Activated T-cell treated with anti-CD3 and anti-CD28 coated beads, Interleukin-2, amount 50 U/mL, for 48 hours (primary cell): ENCODE data around the gene SRGAP3.
"Not testable (repeated sequence)": the region's sequence is repeated elsewhere in the genome, so short reads cannot be mapped to it uniquely, and the experiment has no call there.

Experiments
- DNase-seq, 2 experiments: peaks; one replicate each; pipeline ENCODE4 v3.0.0-alpha.2; 2020

The SRGAP3 gene

DNA sequence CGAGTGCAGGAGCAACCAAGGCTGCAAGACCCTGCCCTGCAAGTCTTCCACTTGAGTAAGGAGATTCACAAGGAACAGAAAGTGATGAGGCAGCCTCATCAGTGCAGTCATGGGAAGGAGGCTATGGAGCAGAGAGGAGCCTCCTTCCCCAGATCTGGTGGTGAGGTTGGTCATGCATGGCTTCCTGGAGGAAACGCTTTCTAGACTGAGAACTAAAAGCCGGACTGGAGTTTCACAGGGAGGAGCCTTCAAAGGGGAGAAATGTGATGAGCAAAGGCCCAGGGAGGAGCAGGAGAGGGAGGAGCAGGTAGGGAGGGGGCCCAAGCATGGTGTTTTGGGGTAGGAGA lies 139.9 kb downstream of the SRGAP3 start:
- DNase-seq = no peak

DNA sequence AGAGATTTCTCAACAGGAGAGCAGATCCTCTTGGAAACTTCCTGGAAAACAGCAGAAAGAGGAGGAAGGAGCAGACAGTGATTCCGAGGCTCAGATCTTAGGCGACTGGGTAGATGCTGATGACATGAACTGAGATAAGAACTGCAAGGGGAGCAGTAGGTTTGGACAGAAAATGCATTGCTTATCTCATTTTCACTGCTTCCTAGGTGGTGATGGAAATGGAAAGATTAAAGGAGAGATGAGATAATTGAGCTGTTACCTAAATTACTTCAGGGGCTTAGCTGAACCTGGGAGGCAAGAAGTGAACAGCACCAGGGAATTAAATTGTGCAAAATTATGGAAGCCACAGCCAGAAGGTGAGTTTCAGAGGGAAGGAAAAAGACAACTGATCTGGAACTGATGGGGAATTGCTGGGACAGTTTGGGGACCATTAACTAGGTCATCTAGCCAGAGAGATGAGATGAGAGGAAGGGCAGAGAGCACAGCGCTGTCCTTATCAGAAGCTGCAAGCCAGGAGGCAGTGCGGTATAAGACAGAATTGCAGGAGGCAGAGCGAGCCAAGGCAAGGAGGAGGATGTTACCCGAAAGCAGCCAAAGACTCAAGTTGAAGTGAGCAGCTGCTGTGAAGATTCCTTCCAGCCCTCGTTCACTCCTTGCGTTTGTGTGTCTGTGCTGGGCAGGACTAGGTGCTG lies 140.4 kb downstream of the SRGAP3 start:
- DNase-seq = no peak

DNA sequence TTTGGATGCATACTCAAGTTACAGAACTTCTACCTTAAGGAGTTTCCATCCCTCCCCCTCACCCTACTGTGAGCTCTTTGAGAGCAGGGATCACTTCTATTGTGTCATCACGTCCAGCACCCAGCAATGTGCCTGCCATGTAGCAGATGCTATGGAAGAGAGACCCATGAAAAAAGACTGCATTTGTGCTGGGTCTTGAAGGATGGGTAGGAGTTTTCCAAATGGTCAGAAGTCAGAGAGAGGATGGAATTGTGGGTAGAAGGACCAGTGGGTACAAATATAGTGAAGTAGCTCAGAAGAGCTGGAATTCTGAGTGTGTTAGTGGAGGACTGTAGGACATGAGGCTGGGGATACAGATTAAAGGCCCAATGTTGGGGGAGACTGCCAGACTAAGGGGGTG lies 141.7 kb downstream of the SRGAP3 start:
- no peak for DNase-seq

DNA sequence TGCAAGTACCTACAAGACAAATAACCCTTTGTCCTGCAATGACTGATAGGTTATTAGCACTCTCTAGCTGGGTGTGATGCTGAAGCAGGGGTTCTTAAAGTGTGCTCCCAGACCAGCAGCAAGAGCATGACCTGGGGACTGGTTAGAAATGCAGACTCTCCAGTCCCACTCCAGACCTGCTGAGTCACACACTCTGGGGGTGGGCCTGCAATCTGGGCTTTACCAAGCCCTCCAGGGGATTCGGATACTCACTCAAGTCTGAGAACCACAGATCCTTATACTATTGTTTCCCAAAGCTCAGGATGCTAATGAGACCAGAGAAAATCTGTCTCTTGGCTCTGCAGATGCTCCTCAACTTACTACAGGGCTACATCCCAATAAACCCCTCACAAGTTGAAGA lies 144.0 kb downstream of the SRGAP3 start:
- DNase-seq = no peak

DNA sequence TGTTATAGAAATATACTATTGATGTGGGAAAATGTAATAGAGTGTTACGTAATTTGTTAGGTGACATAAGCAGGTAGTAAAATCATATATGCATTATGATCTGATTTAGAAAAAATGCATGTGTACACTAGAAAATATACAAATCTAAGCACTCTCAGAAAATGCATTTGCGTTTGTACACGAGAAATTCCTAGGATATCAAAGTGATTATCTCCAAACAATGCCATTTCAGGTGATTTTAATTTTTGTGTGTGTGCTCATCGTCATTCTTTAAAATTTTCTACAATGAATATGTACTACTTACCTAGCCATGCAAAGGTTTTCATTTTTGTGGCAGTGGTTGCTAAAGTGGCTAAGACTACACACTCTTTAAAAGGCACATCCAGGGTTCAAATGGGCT lies 145.3 kb downstream of the SRGAP3 start:
- no peak for DNase-seq

DNA sequence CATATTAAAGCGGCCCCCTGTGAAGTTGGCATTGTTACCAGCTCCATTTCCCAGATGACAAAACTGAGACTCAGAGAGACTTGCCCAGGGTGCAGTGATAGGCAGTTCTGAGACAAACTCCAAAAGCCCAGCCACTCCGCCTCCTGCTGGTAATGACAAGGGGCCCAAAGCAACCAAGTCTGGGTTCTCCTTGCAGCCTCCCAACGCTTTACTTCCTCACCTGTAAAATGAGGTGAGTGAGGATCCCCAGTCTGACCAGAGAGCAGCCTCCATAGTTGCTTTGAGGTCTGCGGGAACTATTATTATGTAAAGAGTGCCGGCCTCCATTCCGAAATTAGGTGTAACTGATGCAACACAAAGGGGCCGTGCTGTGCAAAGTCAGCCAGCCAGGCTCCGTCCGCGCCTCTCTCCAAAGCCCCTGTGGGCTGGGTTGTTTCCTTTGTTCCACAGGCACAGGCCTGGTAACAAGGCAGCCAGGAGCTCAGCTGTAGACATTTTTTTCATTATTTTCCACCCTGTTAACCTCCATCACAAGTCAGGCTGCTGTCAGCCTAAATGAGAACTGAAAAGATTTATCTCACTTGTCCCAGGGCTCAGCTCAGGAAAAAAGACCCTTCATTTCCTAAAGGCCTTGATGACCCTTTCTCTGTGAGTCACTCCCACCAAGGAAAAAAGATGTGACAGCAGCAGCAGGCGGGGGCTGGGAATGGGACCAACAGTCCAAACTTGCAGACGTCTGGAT lies 147.0 kb downstream of the SRGAP3 start:
- DNase-seq = no peak

DNA sequence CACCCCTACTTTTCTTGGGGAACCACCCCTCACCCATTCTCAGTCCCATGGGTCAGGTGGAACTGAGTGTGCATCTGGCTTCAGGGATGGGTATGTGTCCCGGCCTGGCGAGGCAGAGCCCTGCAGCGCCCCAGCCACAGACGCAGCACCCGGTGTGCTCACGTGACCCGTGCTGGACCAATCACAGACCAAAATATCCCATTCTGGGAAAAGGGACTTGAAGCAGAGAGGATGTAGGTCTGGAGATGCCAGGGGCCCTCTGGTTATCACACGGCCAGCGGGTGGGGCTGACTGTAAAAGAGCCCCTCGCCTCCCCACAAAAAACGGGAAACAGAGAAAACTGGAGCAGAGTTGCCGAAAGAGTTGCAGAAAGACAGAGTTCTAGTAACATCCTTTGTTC lies 148.2 kb downstream of the SRGAP3 start:
- no peak for DNase-seq

DNA sequence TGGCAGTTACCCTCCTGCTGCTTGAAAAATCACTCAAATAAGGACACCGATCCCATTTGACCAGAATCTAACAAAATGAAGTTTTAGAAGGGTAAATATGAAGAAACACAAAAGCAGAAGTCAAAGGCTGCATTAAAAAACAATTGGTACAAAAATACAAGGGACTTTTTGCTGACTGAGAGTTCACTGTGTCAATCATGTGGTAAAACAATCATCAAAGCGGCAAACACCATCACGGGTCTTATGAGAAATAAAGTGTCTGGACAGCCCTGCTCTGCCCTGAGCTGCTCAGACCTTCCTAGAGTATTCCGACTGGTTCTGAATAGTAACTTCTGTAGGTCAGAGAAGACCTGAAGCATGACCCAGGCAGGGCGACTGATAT lies 148.9 kb downstream of the SRGAP3 start:
- no peak for DNase-seq

DNA sequence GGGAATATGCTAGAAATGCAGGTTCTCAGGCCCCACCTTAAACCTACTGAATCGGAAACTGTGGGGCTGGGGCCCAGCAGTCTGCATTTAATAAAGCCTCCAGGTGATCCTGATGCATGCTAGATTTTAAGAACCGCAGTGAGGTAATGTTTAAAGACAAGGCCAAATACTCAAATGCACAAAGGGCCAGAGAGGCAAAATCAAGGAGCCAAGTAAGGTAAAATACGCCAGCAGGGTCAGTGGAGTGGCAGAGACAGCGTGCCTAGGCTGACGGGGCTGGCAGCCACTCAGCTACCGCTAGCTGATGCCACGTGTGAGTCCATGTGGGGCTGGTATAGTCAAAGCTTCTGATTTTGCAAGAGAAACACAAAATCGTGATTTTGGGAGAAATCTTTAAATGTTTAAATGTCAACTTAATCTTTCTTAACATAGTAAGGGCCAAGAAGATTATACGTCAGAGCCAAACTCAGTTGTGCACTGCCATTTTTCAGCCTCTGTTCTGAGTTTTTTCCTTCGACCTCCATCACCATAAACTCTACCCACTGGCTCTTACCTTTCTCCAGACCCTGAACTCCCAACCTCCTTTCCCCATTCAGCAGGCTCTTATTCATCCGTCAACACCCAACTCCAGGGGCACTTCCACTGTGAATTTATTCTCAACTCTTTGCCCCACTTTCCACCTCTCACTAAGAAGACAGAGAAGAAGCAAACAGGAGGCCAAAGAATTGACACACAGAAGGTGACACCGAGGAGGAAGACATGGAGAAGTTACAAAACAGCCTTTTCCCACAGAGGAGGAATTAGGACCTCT lies 149.5 kb downstream of the SRGAP3 start:
- no peak for DNase-seq

DNA sequence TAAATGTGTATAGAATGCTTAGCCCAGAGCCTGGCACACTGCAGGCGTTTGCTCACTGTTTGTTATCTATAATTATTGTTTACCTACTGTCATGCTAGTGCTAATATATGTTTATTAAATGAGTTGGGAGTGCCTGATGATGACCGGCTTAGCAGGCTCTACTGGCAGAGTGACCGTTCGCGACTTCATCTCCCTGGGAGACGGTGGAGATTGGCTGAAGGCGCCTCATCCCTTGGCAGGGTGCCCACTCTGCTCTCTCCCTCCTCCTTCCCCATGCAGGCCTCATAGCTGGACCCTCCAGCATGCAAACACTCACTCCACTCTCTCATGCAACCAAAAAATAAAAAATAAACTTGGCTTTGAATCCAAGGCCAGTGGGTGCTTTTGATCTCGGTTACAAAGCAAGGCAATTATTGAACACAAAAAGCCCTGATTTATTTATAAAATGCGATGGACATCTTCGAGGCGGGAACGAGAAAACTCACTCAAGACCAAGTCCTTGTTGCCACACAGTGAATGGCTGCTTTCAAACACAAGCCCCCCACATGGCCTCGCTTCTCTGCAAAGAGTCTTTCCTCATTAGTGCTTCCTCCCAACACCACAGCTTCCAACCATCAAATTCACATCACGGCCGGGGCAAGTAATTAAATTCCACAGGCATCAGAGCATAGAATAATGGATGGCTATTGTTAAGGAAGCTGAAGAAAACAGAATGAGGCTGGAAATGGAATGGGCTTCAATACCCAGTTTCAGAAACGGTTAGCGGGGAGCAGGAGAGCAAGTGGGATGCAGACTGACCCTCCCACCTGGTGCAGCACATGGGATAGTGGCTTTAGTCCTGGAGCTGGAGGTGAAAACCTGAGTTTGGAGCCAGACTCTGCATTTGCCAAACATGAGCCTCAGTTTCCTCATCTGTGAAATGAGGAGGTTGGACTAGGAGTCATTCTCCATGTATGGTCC lies 150.4 kb downstream of the SRGAP3 start:
- DNase-seq = no peak

DNA sequence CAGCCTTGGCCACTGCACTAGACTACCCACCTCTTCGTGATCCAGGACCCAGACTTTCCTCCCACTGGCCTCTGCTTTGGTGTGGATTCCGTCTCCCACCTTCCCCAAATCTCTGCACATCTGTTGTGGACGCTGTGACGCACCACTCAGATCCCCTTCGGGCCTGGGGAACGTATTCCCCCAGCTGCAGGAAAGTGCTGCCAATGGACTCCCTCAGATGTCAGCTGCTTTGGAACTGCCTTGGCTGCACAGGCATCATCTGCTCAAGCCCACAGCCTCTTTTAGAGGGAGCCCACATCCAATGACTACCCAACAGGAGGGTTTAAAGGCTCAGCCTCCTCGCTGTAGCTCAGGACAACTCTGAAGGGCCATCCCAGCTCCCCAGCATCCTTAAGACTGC lies 152.0 kb downstream of the SRGAP3 start:
- no peak for DNase-seq

DNA sequence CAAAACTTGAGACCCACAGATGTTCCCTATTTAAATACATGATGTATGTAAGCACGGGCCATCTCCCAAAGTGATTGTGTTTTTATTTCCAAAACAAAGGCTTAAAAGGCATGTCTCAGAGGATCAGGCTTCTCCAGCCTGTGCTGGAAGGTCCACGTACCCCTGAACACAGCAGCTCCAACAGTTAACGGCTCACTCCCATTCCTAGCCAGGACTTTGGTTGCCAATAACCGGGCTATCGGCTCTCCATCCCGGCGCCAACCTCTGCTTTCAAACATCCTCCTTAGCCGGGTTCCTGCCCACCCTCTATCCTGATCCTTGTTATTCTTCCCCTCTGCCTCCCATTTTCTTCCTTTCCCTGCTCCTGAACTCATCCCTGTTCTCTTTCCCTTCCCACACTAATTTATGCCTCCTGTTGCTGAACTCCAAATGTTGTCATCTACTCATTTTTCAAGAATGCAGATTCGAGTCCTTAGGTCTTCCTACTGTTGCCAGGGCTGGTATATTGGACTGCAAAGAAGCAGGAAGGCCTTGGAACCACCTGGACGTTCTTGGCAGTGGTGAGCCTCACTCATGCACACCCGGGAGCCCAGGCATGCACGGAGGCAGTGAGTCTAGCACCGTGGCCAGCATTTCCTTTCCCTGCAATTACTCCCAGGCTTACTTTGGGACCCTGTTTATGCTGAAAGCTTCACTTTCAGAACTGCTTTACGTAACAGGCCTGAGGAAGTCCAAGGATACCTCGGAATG lies 157.8 kb downstream of the SRGAP3 start:
- DNase-seq = no peak

DNA sequence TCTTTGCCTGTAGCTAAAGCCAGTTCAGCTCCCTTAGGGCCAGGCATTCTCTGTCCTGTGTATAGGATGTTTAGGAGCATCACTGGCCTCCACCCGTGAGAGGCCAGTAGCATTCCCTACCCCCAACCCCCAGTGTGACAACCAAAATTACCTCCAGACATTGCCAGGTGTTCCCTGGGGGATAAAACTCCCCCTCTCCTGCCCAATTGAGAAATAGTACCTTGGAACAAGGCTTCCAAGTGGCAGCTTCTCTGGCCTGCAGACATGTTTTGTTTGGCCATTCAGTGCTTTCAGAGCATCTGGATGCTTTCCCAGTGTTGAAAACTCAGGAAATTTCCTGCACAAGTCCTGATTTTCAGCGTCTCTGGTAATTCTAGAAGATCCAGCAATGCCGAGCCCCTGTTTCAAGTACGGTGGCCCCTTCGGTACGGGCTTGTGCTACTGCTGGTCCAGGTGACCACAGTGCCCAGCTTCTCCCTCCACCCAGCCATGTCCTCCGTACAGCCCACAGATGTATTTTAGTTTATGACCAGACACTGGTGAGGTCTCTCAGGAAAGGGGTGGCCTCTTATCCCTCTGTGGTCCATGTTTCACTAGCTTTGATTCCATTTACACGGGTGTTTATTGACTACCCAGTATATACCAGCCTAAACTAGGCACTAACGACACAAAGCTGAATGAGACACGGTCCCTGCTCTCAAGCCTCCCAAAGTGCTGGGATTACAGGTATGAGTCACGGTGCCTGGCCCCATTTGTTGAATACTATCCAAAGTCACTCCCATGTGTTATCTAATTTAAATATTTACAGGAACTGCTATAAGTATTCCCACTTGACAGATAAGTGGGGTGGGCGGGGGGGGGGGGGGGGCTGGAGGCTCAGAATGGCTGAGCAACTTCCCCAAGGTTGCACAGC lies 160.7 kb downstream of the SRGAP3 start:
- DNase-seq = no peak

DNA sequence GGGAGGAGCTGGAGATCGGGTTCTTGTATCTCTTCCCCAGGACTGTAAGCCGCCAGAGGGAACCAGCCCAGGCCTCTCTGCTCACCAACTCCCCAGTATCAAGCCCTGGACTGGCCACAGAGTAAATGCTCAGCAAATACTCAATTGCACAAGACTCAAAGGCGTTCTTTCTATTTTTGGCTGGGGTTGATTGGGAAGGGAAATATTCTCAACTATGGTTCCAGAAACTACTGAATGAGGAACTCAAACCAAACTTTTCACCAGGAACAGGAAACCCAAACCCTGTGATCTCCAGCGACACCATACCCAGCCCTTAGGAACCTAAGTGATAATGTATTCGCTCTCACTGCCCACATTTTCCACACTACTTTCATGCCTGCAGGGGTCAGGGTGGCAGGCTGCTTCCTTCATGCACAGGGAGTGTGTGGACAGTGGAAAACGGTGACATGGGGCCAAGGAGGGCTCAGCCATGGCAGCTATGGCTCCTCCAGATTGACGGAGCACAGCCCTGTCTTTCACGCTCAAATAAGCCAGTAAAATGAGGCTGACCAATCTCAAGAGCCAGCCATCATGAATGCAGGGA lies 161.5 kb downstream of the SRGAP3 start:
- DNase-seq = no peak

DNA sequence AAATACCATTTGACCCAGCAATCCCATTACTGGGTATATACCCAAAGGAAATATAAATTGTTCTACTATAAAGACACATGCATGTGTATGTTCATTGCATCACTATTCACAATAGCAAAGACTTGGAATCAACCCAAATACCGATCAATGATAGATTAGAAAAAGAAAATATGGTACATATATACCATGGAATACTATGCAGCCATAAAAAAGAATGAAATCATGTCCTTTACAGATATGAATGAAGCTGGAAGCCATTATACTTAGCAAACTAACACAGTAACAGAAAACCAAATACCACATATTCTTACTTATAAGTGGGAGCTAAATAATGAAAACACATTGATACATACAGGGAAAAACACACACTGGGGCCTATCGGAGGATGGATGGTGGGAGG lies 164.0 kb downstream of the SRGAP3 start:
- not testable (repeated sequence) for DNase-seq

DNA sequence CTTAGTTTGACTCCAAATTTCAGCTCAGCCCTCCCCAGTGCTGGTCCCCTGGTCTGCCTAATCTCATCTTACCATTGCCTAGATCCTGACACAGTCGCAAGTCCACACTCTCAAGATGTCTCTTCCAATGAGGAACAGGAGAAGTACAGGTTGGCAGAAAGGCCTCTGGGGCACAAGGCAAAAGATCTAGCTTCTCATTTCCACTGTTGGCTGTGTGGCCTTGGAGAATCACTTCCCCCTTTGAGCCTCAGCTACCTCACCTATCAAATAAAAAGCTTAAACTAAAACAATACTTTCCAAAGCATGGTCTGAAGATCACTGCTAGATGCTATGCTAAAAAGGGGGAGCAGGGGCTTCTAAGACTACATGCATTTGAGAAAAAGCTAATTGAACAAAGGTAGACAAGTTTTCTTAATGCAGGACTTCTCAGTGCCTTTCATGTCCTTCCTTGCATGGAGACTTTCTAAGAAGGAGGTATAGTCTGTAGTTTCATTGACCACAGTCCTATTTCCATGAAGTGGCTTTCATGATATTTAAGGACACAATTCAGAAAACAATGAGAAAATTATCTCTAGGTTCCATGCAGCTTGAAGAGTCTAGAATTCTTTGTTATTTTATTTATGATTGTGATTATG lies 168.1 kb downstream of the SRGAP3 start:
- no peak for DNase-seq

DNA sequence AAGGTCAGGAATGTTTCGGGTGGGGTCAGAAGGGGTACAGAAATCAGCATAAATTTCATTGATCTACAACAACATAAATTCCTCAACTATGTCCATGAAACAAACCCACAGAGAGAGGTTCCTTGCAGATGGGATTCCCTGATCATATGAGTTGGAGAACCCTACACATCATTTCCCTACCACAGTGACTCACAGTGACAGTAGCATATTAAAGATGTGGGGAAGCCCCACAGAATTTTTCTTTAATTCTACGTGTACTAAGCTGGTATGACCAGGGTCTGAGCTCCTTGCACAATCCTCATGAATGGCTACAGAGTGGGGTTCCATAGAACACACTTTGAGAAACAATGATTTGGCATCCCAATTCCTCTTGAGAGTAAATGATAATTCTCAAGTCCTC lies 169.3 kb downstream of the SRGAP3 start:
- DNase-seq = no peak

DNA sequence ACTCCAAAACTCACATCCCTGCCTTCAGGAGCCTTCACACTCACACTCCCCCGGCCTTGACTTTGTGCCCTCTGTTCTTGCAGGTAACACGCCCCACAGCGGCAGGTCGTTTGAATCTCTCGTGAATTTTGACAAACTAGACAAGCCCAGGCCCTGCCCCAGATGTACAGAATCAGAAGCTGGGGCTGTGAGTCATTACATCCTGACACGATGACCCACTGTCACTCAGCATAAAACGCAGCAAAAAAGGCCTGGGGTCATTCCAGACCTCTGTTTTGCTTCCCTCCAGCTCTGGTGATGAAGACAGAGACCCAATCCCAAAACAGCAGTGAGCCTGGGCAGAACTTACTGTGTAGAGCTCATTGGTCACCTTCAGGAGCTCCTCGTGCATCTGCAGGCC lies 169.8 kb downstream of the SRGAP3 start:
- DNase-seq = no peak

DNA sequence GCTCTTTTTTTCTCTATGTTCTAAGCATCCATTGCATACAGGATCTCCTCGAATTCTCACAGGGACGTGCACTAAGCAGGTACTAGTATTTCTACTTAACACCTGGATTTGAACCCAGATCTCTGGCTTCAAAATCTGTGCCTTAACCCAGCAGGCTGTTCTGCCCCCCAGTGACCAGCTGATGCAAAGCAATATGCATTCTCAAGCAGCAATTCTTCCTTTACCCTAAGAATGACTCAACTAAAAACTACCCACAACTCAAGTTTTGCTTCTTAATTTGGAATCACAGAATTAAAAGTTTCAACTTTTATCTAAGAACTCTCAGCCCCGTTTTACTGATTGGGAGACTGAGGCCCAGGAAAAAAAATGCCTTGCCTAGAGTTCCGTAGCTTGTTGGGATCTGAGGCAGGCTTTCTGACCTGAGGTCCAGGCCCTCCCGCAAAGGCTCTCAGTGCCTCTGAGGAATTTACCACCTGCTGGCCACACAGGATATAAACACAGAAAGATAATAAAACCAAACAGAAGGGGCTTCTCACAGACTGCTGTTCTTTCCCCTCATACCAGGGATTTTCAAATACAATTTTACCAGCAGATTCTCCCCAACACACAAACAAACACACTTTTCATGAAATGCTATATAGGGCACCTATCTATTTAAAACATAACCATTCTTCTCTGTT lies 170.7 kb downstream of the SRGAP3 start:
- no peak for DNase-seq
